GM12873 (cell line): ENCODE data around the gene ADD3.

Experiments
- CTCF ChIP-seq: IDR thresholded peaks from 2 replicates; pipeline ENCODE4 v1.5.1; 2012; ENCODE audit warnings: low read depth, mild to moderate bottlenecking, moderate library complexity, low read length, control low read depth; ENCODE audit not compliant: insufficient read depth; ENCODE audit errors: missing control alignments

Gene ADD3

GRCh38 chr10:109964318-109964717, 43.5 kb upstream of the ADD3 start:
- no peak for TF ChIP-seq CTCF

GRCh38 chr10:109966961-109967738, 40.6 kb upstream of the ADD3 start:
- no peak for TF ChIP-seq CTCF

- no peak for TF ChIP-seq CTCF
Observed at GRCh38 chr10:109967739-109968088, 40.1 kb upstream of the ADD3 start.

- no peak for TF ChIP-seq CTCF
Observed at GRCh38 chr10:109968953-109969759, 38.6 kb upstream of the ADD3 start.

- no peak for TF ChIP-seq CTCF
Observed at GRCh38 chr10:109969760-109970346, 37.9 kb upstream of the ADD3 start.

GRCh38 chr10:109971634-109972033, 36.1 kb upstream of the ADD3 start:
- no peak for TF ChIP-seq CTCF

GRCh38 chr10:109972372-109973001, 35.3 kb upstream of the ADD3 start:
- TF ChIP-seq CTCF: no peak
